SHP77 (cell line): ENCODE results near the gene TRIM2.

Experiments used
- DNase-seq, 2 experiments: peaks; one replicate each; lab custom pipeline; 2025; lab: John Stamatoyannopoulos, UW

TRIM2 gene

DNA sequence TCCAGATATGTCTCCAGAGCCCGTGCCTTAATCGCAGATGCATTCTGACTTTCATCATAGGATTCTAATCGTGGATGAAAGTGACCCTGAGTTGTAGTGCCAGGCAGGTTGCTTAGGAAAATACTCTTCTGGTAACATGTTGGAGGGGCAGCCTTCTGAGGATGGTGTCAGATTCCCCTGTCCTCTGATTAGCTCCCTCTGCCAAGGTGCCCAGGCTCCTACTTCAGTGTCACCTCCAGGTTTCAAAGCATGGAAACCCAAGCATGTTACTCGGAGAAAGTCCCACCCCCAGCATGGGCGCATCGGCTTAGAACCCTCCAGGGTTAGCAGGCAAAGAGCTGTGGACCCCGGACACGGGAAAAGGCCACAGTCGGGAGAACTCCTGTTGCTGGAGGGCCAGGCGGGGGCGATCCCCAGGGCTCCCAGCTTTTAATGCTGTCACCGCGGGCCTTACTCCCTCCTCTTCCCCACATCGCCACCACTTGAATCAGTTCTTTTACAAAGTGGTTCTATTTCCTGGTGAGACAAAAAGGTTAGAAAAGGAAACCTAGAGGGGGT is 44.5 kb downstream of the TRIM2 start:
- DNase-seq = no peak

DNA sequence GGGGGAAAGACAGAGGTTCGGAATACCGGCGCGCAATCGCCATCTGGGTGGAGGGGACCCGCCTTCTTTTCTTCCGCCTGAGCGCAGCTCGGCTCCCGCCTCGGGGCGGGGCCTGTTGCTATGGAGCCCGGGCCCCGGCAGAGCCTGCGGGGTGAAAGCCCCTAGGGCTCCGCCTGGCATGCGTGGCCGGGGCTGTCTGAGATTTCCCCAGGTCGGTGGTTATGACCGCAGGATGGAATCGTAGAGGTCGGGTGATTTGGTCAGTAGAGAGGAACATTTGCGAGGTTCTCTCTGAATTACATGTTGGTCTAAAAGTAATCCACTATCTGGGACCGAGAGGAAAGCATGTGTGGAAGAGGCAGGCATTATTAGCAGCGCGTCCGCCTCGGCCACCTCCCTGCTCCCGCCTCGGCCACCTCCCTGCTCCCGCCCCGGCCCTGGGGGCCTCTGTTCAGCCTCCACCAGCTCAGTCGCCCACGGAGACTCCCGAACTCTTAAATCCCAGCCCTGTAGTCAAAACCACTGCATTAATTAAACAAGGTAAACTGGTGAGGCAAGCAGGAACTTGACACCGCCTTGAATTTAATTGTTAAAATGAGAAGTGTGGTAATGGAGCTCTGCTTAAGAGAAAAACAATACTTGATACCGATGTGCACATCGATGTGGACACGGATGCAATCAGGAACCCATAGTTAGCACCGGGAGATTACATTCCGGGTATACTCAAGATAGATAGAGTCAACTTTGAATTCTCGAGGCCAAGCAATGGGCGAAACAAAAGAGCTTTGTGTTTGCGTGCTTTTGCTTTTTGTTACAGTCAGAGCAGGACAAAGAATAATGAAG is 45.2 kb downstream of the TRIM2 start:
- peak; percentile 61 to 82 for DNase-seq

DNA sequence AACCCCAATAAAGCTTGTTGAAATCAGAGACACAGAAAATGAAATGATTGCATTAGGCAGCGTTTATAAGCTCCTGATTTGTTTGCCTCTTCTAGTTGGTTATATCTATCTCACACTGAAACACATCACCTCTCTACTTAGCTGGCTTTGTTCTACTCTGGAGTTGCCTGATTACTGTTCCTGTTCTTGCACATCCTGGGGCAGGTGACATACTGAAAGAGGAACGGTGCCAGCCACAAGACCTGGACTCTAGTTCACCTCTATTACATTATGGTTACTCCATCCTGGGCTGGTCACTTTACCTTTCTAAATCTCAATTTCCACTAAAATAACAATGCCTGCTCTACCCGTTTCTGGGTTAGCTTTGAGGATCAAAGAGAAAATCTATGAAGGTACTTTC is 47.9 kb downstream of the TRIM2 start:
- no peak for DNase-seq

DNA sequence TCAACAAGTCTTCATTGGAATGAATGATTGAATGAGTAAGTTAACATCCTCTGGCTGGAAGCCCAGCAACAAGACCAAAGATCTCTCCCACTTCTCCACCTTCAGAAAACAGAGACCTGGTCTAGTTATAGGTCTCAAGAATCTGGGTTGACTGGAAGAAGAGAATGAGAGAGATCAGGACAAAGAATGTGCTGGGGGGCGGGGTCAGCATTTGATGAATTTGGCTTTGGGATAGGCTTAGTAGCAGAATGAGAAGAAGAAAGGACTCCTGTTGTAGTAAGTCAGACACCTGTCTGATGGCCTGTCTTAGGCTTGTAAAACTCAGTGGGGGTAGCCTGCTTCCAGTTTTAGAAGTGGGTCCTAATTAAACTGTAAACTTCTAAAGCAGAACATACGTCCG is 51.0 kb downstream of the TRIM2 start:
- DNase-seq = no peak

DNA sequence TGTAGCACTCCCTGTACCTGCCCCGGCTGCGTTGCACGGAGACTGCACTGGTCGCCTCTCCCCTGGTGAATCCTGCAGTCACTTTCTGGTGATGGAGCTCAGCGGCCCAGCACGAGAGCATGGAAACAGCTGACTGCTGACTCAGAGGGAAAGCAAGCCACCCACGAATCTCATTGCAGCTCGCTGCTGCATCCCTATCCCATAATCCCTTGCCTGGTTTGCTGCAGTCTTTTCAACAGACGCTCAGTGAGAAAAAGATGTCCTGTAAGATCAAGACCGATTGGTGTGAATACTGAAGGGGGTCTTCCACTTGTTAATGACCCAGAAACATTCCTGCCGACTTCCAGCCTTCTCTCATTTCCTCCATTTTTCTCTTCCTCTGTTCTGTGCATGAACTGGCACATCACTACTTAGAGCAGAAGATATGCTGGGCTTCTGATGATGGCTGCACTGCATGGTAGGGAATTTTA is 52.9 kb downstream of the TRIM2 start:
- DNase-seq = peak; percentile 38 to 66

DNA sequence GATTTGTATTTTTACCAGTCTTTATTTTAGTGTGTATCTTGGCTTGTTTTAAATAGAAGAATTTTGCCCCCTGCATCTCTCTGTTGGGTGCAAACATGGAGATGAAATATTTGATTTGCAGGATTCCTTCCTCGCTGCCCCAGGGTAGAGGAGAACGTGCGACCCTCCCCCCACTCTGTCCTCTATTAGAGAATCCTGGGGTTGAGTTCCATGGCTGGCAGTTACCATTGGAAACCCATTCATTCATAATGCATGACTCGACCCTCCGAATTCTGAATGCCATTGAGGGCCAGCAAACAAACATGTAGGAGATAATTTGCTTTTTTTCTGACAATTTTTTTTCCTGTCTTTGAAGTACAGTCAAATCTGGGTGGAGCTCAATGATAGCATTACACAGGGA is 53.7 kb downstream of the TRIM2 start:
- DNase-seq = no peak

DNA sequence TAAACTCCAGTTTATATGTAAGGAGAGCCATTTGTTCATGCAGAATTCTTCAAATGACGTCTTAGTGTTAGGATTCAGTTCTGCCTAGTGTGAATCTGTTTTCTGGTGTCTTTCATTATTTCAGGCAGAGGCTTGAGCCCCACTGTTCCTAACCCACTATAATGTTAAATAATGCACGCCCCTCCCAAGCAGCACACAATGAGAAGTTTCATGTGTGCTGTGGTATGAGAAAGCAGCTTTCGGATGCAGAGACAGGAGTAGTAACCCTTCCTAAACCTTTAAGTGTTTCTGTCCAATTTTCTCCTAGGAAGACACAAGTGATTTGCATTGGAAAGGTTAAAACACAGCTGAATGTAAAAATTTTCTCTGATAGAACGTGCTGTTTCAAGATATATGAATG is 54.5 kb downstream of the TRIM2 start:
- no peak for DNase-seq

DNA sequence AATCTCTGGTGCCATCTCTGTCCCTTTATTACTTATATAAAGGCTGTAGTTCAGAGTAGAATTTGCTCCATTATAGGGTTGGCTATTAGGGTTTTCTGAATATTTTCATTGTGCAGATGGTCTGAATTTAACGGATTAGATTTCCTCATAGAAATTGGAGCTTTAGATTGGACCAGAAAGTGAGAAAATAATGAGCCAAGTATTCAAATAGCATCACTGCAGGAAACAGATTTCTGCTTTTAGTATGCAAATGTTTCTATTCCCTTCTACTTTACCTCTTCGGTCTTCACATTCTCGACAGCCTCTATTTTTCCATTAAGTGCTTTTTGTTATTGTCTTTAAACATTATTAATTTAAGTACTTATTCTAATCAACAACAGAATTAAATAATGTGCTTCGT is 55.4 kb downstream of the TRIM2 start:
- DNase-seq = no peak

DNA sequence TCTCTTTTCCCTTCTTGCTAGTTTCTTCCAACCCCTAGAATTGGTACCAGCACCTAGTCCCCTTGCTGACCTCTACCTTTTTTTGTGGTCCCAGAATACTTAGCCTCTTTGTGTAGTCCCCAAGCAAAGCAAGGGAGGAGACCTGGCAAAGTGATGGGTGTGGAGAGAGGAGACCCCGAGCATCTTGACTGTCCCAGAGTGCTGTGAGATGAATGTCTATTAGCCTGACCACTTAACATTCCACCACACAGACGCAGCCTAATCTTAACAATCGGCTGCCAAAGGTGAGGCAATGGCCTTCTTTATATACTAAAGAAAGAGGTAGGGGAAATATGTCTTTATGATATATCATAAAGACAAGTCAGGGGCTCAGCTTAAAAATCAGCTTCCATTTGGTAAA is 55.9 kb downstream of the TRIM2 start:
- DNase-seq = no peak

DNA sequence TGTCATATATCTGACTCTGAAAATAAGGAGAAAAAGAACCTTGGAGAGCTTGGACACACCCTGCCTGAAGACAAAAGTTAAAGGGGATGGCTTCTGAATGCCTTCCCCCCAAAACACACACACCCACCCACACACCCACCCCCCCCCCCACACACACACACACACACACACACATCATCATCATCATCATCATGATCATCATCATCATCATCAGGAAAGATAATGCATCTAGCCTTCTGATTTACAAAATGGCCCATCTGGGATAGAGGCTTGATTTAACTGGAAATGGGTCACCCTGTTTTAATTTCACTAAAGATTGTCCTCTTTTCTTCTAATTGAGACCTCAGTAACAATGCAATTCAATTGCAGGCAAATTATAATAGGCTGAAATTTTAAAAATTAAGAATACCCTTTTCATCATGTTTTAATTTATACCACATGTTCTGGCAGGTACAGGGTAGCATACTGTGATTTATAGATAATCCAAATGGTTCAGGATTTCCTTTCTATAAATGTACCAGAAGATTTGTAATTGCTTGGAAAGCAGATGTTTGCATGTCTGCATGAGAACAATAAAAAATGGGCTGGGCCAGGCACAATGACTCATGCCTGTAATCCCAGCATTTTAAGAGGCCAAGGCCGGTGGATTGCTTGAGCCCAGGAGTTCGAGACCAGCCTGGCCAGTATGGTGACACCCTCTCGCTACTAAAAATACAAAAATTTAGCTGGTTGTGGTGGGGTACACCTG is 56.5 kb downstream of the TRIM2 start:
- no peak for DNase-seq

DNA sequence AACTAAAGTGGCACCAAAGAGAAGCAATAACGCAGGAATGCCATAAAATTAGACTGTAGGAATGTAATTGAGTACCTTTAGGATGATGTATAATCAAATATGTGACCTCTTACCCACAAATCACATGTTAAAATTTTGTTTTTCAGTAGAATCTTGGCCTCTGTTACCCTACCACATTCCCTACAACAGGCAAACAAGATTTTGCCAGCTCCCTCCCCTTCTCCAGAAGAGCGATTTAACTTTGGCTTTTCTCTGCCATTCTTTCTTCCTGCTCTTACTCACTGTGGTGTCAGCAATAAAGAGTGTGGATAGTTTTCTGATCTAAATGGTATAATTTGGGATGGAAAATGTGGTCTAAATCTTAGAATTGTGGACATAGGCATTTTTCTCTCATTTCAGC is 57.2 kb downstream of the TRIM2 start:
- DNase-seq = no peak

DNA sequence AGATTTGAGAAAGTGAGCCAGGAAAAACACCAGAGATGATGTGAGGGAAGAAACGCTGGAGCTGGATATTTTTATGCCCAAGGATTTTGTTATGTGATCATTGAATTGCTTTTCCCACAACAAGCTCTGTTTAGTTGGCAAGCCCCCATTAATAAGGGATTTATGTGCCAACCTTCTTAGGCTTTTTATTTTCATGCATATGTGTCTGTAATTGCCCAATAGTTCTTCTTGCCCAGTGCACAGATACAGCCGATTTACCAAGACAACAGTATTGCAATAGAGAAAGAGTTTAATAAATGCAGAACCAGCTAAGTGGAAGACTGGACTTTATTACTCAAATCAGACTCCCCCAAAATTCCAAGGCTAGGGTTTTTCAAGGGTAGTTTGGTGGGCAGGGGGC is 57.7 kb downstream of the TRIM2 start:
- DNase-seq = no peak

DNA sequence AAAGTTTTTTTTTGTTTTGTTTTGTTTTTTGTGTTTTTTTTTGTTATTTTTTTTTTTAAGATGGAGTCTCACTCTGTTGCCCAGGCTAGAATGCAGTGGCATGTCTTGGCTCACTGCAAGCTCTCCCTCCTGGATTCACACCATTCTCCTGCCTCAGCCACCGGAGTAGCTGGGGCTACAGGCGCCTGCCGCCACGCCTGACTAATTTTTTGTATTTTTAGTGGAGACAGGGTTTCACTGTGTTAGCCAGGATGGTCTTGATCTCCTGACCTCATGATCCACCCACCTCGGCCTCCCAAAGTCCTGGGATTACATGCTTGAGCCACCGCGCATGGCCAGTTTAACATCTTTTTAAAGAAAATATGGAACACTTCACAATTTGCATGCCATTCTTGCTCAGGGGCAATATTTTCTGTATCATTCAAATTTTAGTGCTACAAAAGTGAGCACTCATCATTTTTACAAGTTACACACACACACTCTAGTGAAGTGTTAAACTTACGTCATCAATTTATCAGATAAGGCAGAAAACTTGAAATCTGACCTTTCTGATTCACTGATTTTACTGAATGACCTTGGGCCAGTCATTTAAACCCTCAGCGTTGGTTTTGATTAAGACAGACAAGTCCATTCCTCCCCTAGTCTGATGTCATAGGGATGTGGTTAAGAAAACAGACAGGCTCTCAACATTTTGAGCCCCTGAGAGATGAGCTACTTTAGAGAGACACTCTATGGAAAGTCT is 61.2 kb downstream of the TRIM2 start:
- DNase-seq = no peak

DNA sequence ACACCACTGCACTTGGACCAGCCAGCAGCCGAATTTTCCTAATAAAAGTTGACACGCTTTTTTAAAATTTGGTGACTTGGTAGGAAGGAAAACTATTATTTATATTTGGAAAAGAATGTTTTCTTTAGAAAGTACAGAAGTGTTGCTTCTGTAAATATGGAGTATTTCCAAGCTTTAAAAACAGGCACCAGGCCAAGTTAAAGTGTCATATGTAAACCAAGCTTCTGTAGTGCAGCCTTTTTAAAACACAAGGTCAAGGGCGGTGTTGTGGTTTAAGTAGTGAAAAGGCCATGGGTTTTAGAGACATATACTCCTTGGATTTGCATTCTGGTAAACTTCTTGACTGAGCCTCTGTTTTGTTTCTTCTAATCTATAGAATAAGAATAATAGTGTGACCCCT is 62.7 kb downstream of the TRIM2 start:
- no peak for DNase-seq

DNA sequence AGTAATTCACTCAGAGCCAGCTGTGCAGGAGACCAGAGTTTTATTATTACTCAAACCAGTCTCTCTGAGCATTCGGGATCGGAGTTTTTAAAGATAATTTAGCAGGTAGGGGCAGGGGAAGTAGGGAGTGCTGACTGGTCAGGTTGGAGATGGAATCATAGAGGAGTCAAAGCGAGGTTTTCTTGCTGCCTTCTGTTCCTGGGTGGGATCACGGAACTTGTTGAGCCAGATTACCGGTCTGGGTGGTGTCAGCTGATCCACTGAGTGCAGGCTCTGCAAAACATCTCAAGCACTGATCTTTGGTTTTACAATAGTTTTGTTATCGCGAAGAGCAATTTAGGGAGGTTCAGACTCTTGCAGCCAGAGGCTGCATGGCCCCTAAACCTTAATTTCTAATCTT is 63.6 kb downstream of the TRIM2 start:
- DNase-seq = no peak

DNA sequence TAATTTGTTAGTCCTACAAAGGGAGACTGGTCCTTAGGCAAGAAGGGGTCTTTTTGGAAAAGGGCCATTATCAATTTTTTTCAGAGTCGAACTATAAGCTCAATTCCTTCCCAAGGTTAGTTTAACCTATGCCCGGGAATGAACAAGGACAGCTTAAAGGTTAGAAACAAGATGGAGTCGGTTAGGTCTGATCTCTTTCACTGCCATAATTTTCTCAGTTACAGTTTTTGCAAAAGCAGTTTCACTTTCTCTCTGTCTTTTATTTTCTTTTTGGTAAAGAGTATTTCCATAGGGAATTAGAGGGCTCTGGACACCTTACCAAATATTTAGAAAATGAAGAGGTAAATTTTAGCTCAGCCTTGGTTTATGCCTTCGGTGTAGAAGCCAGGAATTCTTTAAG is 64.1 kb downstream of the TRIM2 start:
- DNase-seq = no peak

DNA sequence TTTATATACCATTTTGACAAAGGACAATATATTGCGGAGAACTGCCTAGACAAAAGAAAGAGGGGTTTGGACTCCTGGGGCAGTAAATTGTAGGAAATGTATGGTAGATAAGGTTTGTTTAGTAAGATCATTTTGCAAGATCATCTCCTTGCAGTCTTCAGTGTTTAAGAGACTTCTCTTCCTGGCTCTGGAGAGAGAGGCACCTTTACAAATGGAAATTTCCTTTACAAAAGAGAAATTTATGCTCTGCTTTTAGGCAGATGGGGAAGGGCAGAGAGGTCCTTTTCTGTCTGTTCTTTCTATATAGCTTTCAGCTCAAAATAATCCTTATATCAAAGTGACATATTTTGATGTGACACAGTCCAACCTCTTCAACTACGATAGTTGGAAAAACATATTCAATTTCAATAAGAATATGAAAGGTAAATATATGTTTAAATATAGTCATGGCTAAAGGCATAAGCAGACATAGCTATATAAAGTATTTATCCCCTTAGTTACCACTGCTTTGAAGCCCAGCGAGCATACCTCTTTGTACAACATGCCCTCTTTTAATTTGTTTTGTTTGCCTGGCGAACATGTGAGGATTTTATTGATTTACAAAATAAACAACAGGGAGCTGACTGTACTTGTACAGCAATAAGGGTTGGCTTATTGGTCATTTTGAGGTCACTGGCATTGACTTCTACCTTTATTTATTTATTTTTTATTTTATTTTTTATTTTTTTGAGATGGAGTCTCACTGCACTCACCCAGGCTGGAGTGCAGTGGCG is 65.2 kb downstream of the TRIM2 start:
- no peak for DNase-seq

DNA sequence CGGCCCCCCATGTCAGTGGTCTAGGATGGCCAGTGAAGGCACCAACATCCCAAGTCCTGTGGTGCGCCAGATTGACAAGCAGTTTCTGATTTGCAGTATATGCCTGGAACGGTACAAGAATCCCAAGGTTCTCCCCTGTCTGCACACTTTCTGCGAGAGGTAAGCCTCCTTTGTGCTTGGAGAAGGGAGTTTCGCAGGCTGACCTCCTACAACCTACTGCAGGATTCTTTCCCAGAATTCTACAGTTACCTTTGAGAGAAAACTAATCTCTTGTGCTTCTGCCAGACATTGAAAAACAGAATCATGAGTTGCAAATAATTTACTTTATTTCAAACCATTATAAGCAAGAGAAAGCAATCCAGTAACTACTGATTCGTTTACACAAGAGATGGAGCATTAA is 66.1 kb downstream of the TRIM2 start:
- DNase-seq = no peak

DNA sequence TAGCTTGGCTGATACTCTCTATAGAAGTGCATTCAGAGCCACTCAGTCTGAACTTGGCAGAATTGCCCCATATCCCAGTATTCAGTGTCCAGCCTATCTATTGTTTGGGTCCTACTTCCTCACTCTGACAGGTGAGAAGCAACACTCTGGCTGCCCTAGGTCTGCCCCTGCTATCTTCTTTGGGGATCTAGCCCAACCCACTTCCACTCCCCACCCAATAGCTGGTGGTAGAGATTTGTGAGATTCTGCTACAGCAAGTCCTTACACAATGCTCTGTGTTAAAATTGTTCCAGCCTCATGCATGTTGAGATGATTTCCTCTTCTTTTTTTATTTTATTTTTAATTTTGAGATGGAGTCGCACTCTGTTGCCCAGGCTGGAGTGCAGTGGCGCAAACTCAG is 67.6 kb downstream of the TRIM2 start:
- no peak for DNase-seq

DNA sequence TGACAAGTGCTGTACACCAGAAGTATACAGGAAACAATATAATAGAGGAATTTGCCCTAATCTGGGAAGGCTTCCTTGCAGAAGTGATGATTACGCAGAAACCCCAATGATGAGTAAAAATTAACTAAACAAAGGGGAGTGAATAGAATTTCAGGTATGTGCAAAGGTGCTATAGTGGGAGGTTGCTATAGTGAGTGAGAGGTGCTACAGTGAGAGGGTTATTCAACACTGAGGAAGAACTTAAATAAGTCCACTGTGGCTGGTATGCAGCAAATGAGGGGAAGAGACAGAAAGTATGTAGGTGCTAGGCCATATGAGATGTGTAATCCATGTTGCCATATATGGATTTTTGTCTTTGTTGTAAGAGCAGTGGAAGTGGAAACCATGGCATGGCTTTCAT is 69.5 kb downstream of the TRIM2 start:
- DNase-seq = no peak

DNA sequence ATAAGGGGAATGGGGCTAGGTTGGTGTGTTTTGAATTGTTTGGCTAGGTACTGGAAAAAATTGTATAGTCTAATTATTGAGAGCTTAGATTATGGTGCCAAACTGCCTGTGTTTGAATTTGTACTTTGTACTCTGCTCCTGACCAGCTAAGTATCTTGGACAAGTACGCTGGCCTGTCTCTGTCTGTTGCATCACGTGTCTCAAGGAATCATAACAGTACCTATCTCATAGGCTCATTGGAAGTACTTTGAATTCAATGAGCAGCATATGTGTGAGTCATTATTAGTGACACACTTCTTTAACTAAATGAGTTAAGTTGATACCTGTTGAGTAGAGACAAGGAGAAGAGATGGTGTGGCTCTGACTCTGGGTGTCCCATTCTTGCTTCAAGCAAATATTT is 70.7 kb downstream of the TRIM2 start:
- DNase-seq = no peak
